ENCODE data around the gene DIP2C.
"Not testable (repeated sequence)": the region's sequence is repeated elsewhere in the genome, so short reads cannot be mapped to it uniquely, and the experiment has no call there.

Gene DIP2C

DNA sequence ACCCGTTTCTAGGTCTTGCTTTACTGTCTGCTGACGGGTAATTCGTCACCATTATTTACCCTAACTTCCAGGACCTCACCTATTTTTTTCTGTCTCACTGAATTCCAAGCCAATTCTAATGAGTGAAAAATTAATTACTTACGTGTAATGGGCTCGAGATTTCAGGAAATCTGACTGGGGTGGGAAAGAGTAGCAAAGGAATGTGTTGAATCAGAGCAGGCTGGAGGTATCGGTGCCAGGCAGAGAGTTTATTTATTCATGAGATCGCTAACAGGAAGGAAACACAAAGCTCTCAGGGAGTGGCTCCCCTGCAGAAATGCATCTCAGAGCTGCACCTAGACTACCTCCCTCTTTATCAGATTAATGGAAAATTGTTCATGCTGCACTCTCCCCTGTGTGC lies 4.0 kb upstream of the DIP2C start:
- no peak for FAIRE-seq

GRCh38 chr10:692682-693351 lies 3.3 kb upstream of the DIP2C start:
- no peak for FAIRE-seq

- no peak for FAIRE-seq
These were observed 1.7 kb upstream of the DIP2C start for GRCh38 chr10:691216-691615.

GRCh38 chr10:690372-691161 lies 1.1 kb upstream of the DIP2C start:
- FAIRE-seq, result no peak

DNA sequence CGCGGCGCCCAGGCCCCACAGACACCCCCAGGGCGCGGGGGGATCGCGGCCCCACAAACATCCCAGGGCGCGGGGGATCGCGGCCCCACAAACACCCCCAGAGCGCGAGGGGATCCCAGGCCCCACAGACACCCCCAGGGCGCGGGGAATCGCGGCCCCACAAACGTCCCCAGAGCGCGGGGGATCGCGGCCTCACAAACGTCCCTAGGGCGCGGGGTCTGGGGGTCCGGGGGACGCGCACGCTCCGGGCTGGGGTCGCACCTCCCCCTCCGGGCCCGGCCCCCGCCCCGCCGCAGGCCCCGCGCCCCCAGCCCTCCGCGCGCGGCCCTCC lies 382 bp downstream of the DIP2C start:
- FAIRE-seq, result no peak

- no peak for FAIRE-seq
These were observed 952 bp downstream of the DIP2C start for GRCh38 chr10:688312-689120.

DNA sequence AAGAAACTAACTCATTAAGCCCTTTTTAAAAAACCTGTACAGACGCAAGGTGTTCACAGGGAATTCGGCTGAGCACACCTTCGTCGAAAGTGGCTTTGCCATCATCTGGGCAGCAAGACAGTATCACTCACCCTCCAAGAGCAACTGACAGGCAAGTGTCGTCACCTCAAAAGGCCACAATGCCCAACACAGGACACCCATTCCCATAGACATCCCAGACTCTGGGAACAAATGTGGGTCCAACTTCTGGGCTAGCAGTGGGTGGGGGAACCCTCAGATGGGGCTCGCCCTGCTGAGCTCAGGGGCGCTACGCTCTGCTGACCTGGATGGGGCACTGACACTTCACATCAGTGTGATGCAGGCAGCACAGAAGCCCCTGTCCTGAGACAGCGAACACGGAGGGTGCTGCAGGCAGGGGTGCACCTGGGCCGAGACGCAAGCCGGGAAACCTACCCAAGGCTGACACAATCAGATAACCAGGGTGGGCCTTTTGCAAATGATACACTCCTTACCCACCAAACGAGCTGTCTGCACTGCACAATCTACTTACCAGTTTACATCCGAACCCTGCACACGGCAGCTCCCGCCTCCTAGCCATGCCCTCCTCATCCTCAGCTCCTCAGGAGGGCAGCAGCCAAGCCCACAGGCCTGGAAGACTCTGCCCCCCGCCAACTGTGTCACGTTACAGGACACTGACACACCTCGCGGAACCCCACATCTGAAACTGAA lies 1.7 kb downstream of the DIP2C start:
- FAIRE-seq, result no peak

- no peak for FAIRE-seq
These were observed 3.1 kb downstream of the DIP2C start for GRCh38 chr10:686155-686931.

DNA sequence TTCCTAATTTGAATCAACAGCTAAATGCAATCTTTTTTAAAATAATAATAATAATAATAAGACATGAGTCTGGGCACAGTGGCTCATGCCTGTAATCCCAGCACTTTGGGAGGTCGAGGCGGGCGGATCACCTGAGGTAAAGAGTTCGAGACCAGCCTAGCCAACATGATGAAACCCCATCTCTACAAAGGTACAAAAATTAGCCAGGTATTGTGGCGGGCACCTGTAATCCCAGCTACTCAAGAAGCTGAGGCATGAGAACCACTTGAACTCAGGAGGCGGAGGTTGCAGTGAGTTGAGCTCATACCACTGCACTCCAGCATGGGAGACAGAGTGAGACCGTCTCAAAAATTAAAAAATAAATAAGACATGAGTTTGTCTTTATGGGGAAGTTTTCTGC lies 3.9 kb downstream of the DIP2C start:
- no peak for FAIRE-seq

DNA sequence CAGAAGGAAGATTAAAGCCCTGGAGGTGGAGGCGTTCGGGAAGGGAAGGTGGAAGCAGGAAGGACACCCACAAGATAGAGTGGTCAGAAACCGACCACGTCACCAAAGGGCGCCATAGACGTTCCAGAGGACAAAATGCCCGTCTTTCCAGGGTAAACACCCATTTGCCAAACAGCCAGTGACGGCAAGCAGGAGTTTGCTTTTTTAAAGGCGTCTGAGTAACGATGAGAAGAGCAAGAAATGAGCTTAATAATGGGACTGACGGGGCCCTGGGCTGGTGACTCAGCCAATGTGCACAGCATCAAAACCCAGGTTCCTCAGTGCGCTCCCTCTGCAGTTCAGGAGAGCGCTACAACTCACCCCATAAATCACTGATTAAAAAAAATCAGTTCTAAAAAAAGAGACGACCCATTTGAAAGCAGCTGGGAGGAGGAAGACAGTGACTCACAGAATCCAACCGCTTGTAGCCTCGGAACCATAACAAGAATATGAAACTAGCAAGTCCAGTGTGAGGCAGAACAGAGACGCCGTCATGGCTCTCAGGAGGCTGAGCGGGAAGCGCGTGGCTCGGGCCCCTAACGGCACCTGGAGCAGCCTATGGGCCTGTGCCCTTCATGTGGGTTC lies 5.9 kb downstream of the DIP2C start:
- FAIRE-seq, result no peak

- FAIRE-seq, result no peak
These were observed 6.5 kb downstream of the DIP2C start for GRCh38 chr10:682931-683447.

DNA sequence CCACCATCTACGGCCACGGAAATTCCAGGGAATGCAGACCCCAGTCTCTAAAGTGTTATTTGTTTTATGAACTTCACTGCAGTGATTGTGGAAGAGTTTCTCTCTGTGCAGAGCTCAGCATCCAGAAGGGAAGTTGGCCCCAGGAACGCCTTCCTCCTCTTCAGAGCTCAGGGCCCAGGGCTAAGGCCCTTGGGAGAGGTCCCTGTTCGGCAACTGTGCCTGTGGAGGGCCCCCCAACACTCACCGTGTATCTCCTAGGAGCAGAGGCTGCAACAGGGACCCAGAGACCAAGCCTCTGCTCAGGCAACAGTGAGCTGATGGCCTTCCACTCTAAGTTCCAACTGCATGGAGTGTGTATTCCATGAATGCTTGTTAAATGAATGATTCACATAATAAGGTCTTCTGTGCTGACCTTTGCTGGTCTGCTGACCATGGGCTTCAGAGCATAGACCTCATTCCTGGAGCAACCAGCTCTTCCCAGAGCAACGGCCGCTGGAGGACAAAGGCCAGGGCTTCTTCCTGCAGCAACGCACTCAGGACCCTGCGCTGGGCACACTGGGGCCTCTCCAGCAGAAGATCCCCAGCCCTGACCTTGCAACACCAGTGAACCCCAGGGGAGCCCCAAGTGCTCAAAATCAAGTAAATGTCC lies 7.7 kb downstream of the DIP2C start:
- no peak for FAIRE-seq

- FAIRE-seq, result no peak
These were observed 8.7 kb downstream of the DIP2C start for GRCh38 chr10:680745-681144.

DNA sequence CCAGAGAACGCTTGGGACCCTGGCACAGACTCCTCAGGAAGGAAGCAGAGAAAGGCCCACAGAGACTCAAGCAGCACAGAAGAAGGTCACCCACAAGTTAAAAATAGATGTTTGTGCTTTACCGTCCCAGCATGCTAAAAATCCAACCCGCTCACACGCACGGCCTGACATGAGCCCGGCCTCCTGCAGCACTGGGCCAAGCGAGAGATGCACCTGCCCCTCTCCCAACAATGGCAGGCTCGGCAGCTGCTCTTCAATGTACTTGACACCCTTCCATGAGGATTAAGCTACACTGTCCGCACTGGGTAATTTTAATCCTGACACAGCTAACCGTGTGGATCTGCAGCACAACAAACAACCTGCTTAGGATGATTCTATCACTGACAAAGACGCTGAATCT lies 9.3 kb downstream of the DIP2C start:
- FAIRE-seq, result no peak

- FAIRE-seq, result no peak
These were observed 9.9 kb downstream of the DIP2C start for GRCh38 chr10:679556-679955.

- not testable (repeated sequence) for FAIRE-seq
These were observed 10.8 kb downstream of the DIP2C start for GRCh38 chr10:678662-679005.

DNA sequence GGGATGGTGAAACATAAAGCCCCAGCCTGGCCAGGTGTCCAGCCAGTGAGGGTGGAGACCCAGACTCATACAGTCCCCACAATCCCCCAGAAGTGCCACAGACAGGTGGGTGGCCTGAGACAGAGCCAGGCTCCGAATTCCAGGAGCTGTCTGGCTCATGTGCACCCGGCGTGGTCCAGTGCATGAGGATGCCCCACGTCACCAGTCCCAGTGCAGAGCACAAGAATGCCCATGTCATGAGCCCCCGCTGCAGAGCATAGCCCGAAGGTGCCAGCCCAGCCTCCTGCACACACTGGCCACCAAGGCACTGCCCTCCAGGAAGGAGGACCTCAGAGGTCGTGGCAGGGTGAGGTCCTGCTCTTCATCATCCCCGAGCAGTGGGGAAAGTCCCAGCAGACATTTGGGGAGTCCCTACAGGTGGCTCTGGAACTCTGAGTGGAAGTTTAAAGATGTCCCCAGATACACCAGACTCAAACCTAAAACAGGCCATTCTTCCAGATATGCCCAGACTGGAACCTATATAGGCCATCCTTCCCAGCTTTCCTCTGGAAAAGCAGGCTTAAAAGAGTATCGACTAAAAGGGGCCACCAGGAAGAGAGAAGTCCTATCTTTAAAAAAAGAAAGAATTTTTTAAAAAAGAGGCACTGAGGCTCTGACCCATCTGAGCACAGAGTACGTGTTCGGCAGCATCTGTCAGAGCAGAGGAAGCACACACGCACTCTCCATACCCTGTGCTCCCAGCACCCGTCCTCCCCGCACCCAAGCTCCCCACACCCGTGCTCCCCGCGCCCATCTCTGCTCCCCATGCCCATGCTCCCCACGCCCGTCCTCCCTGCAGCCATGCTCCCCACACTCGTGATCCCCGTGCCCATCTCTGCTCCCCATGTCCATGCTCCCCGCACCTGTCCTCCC lies 11.5 kb downstream of the DIP2C start:
- FAIRE-seq, result no peak

DNA sequence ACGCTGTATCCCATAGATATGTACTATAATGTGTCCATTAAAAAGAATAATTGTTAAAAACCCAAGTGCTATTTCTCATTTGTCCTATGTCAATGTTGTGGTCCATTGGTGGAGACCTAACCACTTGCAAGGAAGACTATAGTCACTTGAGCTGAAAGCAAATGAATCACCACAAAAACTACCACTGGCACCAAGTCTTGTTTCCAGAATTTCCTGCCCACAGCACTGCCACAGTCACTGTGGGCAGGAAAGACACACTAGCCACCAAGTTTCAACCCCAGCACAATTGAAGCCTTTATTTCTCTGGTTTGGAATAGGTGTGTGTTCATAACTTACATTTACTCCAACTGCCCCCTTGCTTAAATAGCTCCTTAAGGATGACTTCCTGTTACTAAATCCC lies 12.4 kb downstream of the DIP2C start:
- FAIRE-seq, result no peak

DNA sequence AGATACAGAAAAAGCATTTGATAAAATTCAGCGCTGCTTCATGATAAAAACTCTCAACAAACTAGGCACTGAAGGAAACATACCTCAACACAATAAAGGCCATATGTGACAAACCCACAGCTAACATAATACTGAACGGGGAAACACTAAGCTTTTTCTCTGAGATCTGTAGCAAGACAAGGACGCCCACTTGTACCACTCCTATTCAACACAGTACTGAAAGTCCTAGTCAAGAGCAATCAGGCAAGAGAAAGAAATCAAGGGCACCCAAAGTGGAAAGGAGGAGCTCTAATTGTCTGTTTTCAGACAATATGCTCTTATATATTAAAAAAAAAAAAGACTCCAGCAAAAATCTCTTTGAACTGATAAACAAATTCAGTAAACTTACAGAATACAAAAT lies 13.3 kb downstream of the DIP2C start:
- no peak for FAIRE-seq

DNA sequence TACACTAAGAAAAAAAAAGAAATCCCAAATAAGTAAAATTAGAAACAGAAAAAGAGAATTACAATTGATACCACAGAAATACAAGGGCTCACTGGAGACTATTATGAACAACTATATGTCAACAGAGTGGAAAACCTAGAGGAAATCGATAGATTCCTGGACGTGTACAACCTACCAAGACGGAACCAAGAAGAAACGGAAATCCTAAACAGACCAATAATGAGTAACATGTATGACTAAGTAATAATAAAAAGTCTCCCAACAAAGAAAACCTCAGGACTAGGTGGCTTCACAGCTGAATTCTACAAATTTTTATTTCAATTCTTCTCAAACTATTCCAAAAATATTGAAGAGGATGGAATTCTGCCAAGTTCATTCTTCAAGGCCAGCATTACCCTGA lies 13.9 kb downstream of the DIP2C start:
- FAIRE-seq, result no peak

All from colon (tissue), 2 donors.